Smooth muscle cell (in vitro differentiated cells): ENCODE results near the gene ECI1. TPM values are rescaled to one million over a fixed set of nuclear protein-coding genes. Genes with fewer than 3 reads are reported as not detected.

Experiments
- DNase-seq: peaks from one replicate; lab custom pipeline; 2025; ENCODE audit not compliant: unreplicated experiment; lab: John Stamatoyannopoulos, UW
- H2AFZ ChIP-seq: fragments of 200-600 bp; sonication (generic); 2 replicates; pipeline ENCODE4 v1.6.0; 2016; ENCODE audit warnings: antibody characterized with exemption, low read depth, mild to moderate bottlenecking
- H3F3A ChIP-seq: fragments of 200-600 bp; sonication (generic); 2 replicates; pipeline ENCODE4 v1.6.0; 2017; ENCODE audit warnings: antibody characterized with exemption, low read depth
- H3K27ac ChIP-seq: fragments of 200-600 bp; sonication (generic); 2 replicates; pipeline ENCODE4 v1.5.1; 2016; ENCODE audit warnings: low read depth, mild to moderate bottlenecking
- H3K27me3 ChIP-seq: fragments of 200-600 bp; sonication (generic); 2 replicates; pipeline ENCODE4 v1.6.1; 2016; ENCODE audit warnings: low read depth, mild to moderate bottlenecking
- H3K36me3 ChIP-seq: fragments of 200-600 bp; sonication (generic); 2 replicates; pipeline ENCODE4 v1.5.1; 2016; ENCODE audit warnings: low read depth
- H3K4me1 ChIP-seq: fragments of 200-600 bp; sonication (generic); 2 replicates; pipeline ENCODE4 v1.5.1; 2016; ENCODE audit warnings: low read depth
- H3K4me2 ChIP-seq: fragments of 200-600 bp; sonication (generic); 2 replicates; pipeline ENCODE4 v1.6.0; 2016; ENCODE audit warnings: mild to moderate bottlenecking
- H3K4me3 ChIP-seq: fragments of 200-600 bp; sonication (generic); 2 replicates; pipeline ENCODE4 v1.5.1; 2016; ENCODE audit warnings: mild to moderate bottlenecking
- H3K79me2 ChIP-seq: fragments of 200-600 bp; sonication (generic); 2 replicates; pipeline ENCODE4 v1.6.0; 2016; ENCODE audit warnings: low read depth, mild to moderate bottlenecking
- H3K9ac ChIP-seq: fragments of 200-600 bp; sonication (generic); 2 replicates; pipeline ENCODE4 v1.6.0; 2016; ENCODE audit warnings: low read depth
- H3K9me3 ChIP-seq: fragments of 200-600 bp; sonication (generic); replicated peaks from 2 replicates; pipeline ENCODE4 v1.5.1; 2016; ENCODE audit warnings: low read depth
- H4K20me1 ChIP-seq: fragments of 200-600 bp; sonication (generic); 2 replicates; pipeline ENCODE4 v1.6.0; 2016; ENCODE audit warnings: low read depth
- CTCF ChIP-seq: fragments of 200-600 bp; sonication (generic); IDR thresholded peaks from 2 replicates; pipeline ENCODE4 v1.5.1; 2017; ENCODE audit warnings: borderline replicate concordance, mild to moderate bottlenecking, antibody characterized with exemption; ENCODE audit not compliant: insufficient read depth, poor library complexity, severe bottlenecking
- WGBS: methylation state at CpG from one replicate; pipeline ENCODE4 v1.1.7; 2016; ENCODE audit warnings: low lambda C conversion rate; 5-methylcytosine and 5-hydroxymethylcytosine counted together
- polyA plus RNA-seq: library from polyadenylated mRNA; unstranded; fragments of >200 nt; fragmentation: Nextera tagmentation; extraction: Ambion mirVana; gene quantifications from 2 replicates; pipeline ENCODE4 v1.2.1, GENCODE V29; 2016
- total RNA-seq: library from RNA; depleted of rRNA; stranded (reverse); fragments of >200 nt; gene quantifications from 2 replicates; pipeline ENCODE4 v1.2.3, GENCODE V29; 2014

Gene ECI1
- total and polyA plus RNA-seq, 2 experiments from 2014 or later, result 45.7 to 86.9 TPM

GRCh38 chr16:2271848-2272461, 20.6 kb upstream of the ECI1 start:
- WGBS, result 97% methylated on average over 10 of the region's 14 CpGs
- no peaks in the 10 kb centered on the region for H3F3A ChIP-seq
- H3K4me2 ChIP-seq, result no peak overlapping the region
- H4K20me1 ChIP-seq, result peaks cover 25% of the 10 kb centered on the region
- H3K79me2 ChIP-seq, result peaks cover 28% of the 10 kb centered on the region
- H3K27me3 ChIP-seq, result no peaks in the 10 kb centered on the region
- H3K9me3 ChIP-seq, result no peaks in the 10 kb centered on the region
- no peak for DNase-seq
- H3K36me3 ChIP-seq, result no peaks in the 10 kb centered on the region
- no peak for TF ChIP-seq CTCF
- no peak overlapping the region for H3K27ac ChIP-seq
- no peak overlapping the region for H3K9ac ChIP-seq
- no peak overlapping the region for H3K4me3 ChIP-seq
- no peak overlapping the region for H2AFZ ChIP-seq
- H3K4me1 ChIP-seq, result peaks cover 6% of the 10 kb centered on the region

GRCh38 chr16:2270588-2271470, 19.4 kb upstream of the ECI1 start:
- H4K20me1 ChIP-seq, result peaks cover 37% of the 10 kb centered on the region
- H3K4me3 ChIP-seq, result no peak overlapping the region
- peaks cover 10% of the 10 kb centered on the region for H3K4me1 ChIP-seq
- H3K36me3 ChIP-seq, result no peaks in the 10 kb centered on the region
- no peaks in the 10 kb centered on the region for H3K9me3 ChIP-seq
- H3F3A ChIP-seq, result peaks cover 4% of the 10 kb centered on the region
- H2AFZ ChIP-seq, result no peak overlapping the region
- no peak for DNase-seq
- TF ChIP-seq CTCF, result no peak
- WGBS, result 89% methylated on average over 14 of the region's 15 CpGs
- no peak overlapping the region for H3K4me2 ChIP-seq
- H3K9ac ChIP-seq, result no peak overlapping the region
- H3K27ac ChIP-seq, result no peak overlapping the region
- peaks cover 39% of the 10 kb centered on the region for H3K79me2 ChIP-seq
- H3K27me3 ChIP-seq, result no peaks in the 10 kb centered on the region

- H3K36me3 ChIP-seq, result no peaks in the 10 kb centered on the region
- no peaks in the 10 kb centered on the region for H3K9me3 ChIP-seq
- peak overlapping the region; percentile 90 for H3K4me2 ChIP-seq
- H3K9ac ChIP-seq, result no peak overlapping the region
- H3K4me1 ChIP-seq, result peaks cover 10% of the 10 kb centered on the region
- no peak for TF ChIP-seq CTCF
- H3K27ac ChIP-seq, result no peak overlapping the region
- peaks cover 44% of the 10 kb centered on the region for H4K20me1 ChIP-seq
- H3K27me3 ChIP-seq, result no peaks in the 10 kb centered on the region
- H3K79me2 ChIP-seq, result peaks cover 47% of the 10 kb centered on the region
- WGBS, result 95% methylated on average over 9 of the region's 9 CpGs
- H3K4me3 ChIP-seq, result no peak overlapping the region
- no peak overlapping the region for H2AFZ ChIP-seq
- DNase-seq, result no peak
- H3F3A ChIP-seq, result peaks cover 4% of the 10 kb centered on the region
These were observed 18.7 kb upstream of the ECI1 start for GRCh38 chr16:2270070-2270462.
